CD4-positive, alpha-beta T cell treated with Interleukin-21 for 1 hour (primary cell): ENCODE results near the gene MYL7.

Experiments
- DNase-seq: peaks from one replicate; pipeline ENCODE4 v3.0.0-alpha.2; 2020

The MYL7 gene

GRCh38 chr7:44098092-44099068 lies 42.8 kb downstream of the MYL7 start:
- DNase-seq: no peak

GRCh38 chr7:44097064-44097932 lies 43.8 kb downstream of the MYL7 start:
- no peak for DNase-seq

GRCh38 chr7:44096326-44096881 lies 44.7 kb downstream of the MYL7 start:
- no peak for DNase-seq

GRCh38 chr7:44095781-44096180 lies 45.4 kb downstream of the MYL7 start:
- DNase-seq: no peak

DNA sequence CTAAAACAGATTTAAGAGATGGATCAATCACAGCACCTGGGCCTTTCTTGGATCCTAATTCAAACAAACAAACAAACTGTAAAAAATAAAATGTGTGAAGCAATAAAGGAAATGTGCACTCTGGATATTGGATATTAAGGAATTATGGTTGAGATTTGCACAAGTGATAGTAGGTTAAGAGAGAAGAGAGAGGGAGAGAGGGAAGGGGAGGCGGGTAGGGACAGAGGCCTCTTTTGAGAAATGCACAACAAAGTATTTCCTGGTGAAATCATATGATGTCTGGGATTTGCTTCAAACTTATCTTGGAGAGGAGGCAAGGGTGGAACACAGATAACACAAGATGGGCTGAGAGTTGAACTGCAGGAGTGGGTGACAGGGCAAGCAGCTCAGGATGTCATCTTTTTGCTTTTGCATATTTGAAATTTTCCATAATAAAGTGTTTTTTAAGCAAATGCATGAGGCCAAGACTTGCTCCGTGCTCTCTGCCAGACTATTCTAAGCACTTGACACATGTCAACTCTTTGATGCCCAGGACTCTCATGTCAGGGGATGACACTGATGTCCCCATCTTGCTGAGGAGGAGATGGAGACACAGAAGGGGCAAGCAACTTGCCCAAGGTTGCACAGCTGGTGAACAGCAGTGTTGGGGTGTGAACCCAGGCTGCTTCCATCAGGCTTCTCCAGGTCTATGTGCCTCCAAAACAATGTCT lies 46.1 kb downstream of the MYL7 start:
- no peak for DNase-seq

- no peak for DNase-seq
Measured at GRCh38 chr7:44094365-44094764, 46.8 kb downstream of the MYL7 start.

GRCh38 chr7:44093102-44093641 lies 48.0 kb downstream of the MYL7 start:
- DNase-seq: no peak
